ENCODE measurements around the gene C12orf75.
"Not testable (repeated sequence)": the region's sequence is repeated elsewhere in the genome, so short reads cannot be mapped to it uniquely, and the experiment has no call there.

C12orf75 gene

GRCh38 chr12:105399428-105400081 is 69.1 kb downstream of the C12orf75 start:
- Histone ChIP-seq H2AFZ (no peak overlapping the region), H3K9me3 (ENCODE audit: control insufficient read depth, low read length) (no peaks in the 10 kb centered on the region), H3K36me3 (ENCODE audit: control insufficient read depth, insufficient read depth, low read length) (no peaks in the 10 kb centered on the region), H3K27me3 (ENCODE audit: control insufficient read depth, insufficient read depth, low read length) (no peaks in the 10 kb centered on the region), H3K4me1 (no peaks in the 10 kb centered on the region), H3K79me2 (no peaks in the 10 kb centered on the region), H3K4me3 (ENCODE audit: low read depth, low read length) (no peak overlapping the region), H3K4me2 (ENCODE audit: low read length) (no peak overlapping the region), H3K9ac (no peak overlapping the region), H3K27ac (no peak overlapping the region)
- TF ChIP-seq CTCF (IDR thresholded peaks at IDR 0.05) = no peak

- H2AFZ ChIP-seq = no peak overlapping the region
- H3K9me3 ChIP-seq (ENCODE audit: control insufficient read depth, low read length) = no peaks in the 10 kb centered on the region
- no peak overlapping the region for H3K4me2 ChIP-seq (ENCODE audit: low read length)
- no peak overlapping the region for H3K27ac ChIP-seq
- H3K79me2 ChIP-seq = no peaks in the 10 kb centered on the region
- TF ChIP-seq CTCF (IDR thresholded peaks at IDR 0.05) = no peak
- H3K4me1 ChIP-seq = no peaks in the 10 kb centered on the region
- no peak overlapping the region for H3K4me3 ChIP-seq (ENCODE audit: low read depth, low read length)
- H3K27me3 ChIP-seq (ENCODE audit: control insufficient read depth, insufficient read depth, low read length) = no peaks in the 10 kb centered on the region
- no peak overlapping the region for H3K9ac ChIP-seq
- no peaks in the 10 kb centered on the region for H3K36me3 ChIP-seq (ENCODE audit: control insufficient read depth, insufficient read depth, low read length)
These were observed 69.7 kb downstream of the C12orf75 start for GRCh38 chr12:105400227-105400626.

- no peak overlapping the region for H3K4me3 ChIP-seq (ENCODE audit: low read depth, low read length)
- no peaks in the 10 kb centered on the region for H3K36me3 ChIP-seq (ENCODE audit: control insufficient read depth, insufficient read depth, low read length)
- no peak overlapping the region for H3K4me2 ChIP-seq (ENCODE audit: low read length)
- no peaks in the 10 kb centered on the region for H3K27me3 ChIP-seq (ENCODE audit: control insufficient read depth, insufficient read depth, low read length)
- no peak overlapping the region for H3K9ac ChIP-seq
- no peaks in the 10 kb centered on the region for H3K9me3 ChIP-seq (ENCODE audit: control insufficient read depth, low read length)
- no peak overlapping the region for H3K27ac ChIP-seq
- no peak for TF ChIP-seq CTCF (IDR thresholded peaks at IDR 0.05)
- no peaks in the 10 kb centered on the region for H3K79me2 ChIP-seq
- no peak overlapping the region for H2AFZ ChIP-seq
- no peaks in the 10 kb centered on the region for H3K4me1 ChIP-seq
These were observed 70.7 kb downstream of the C12orf75 start for GRCh38 chr12:105401198-105401597.

GRCh38 chr12:105402366-105402765 is 71.9 kb downstream of the C12orf75 start:
- Histone ChIP-seq H3K9me3 (ENCODE audit: control insufficient read depth, low read length) (no peaks in the 10 kb centered on the region), H3K79me2 (no peaks in the 10 kb centered on the region), H3K36me3 (ENCODE audit: control insufficient read depth, insufficient read depth, low read length) (no peaks in the 10 kb centered on the region), H2AFZ (no peak overlapping the region), H3K9ac (no peak overlapping the region), H3K27ac (no peak overlapping the region), H3K27me3 (ENCODE audit: control insufficient read depth, insufficient read depth, low read length) (no peaks in the 10 kb centered on the region), H3K4me2 (ENCODE audit: low read length) (no peak overlapping the region), H3K4me3 (ENCODE audit: low read depth, low read length) (no peak overlapping the region), H3K4me1 (no peaks in the 10 kb centered on the region)
- no peak for TF ChIP-seq CTCF (IDR thresholded peaks at IDR 0.05)

- no peak for TF ChIP-seq CTCF (IDR thresholded peaks at IDR 0.05)
- no peaks in the 10 kb centered on the region for H3K36me3 ChIP-seq (ENCODE audit: control insufficient read depth, insufficient read depth, low read length)
These were observed 72.6 kb downstream of the C12orf75 start for GRCh38 chr12:105403095-105403494.

GRCh38 chr12:105404134-105404533 is 73.6 kb downstream of the C12orf75 start:
- not testable (repeated sequence) for H3K27me3 ChIP-seq (ENCODE audit: control insufficient read depth, insufficient read depth, low read length); H3K4me2 ChIP-seq (ENCODE audit: low read length); H3K36me3 ChIP-seq (ENCODE audit: control insufficient read depth, insufficient read depth, low read length); H3K9me3 ChIP-seq (ENCODE audit: control insufficient read depth, low read length); H3K9ac ChIP-seq; H3K27ac ChIP-seq; H3K79me2 ChIP-seq; H3K4me1 ChIP-seq; H3K4me3 ChIP-seq (ENCODE audit: low read depth, low read length); H2AFZ ChIP-seq

More at GRCh38 chr12:105403095-105403494, 72.6 kb downstream of the C12orf75 start:
- no peaks in the 10 kb centered on the region for H3K79me2 ChIP-seq
- H3K27me3 ChIP-seq (ENCODE audit: control insufficient read depth, insufficient read depth, low read length) = no peaks in the 10 kb centered on the region
- H3K4me2 ChIP-seq (ENCODE audit: low read length) = no peak overlapping the region
- H3K4me1 ChIP-seq = no peaks in the 10 kb centered on the region
- H3K9me3 ChIP-seq (ENCODE audit: control insufficient read depth, low read length) = no peaks in the 10 kb centered on the region
- H3K4me3 ChIP-seq (ENCODE audit: low read depth, low read length) = no peak overlapping the region
- no peak overlapping the region for H3K27ac ChIP-seq
- H2AFZ ChIP-seq = no peak overlapping the region
- no peak overlapping the region for H3K9ac ChIP-seq
